ENCODE data around the gene KRT12.

The KRT12 gene

DNA sequence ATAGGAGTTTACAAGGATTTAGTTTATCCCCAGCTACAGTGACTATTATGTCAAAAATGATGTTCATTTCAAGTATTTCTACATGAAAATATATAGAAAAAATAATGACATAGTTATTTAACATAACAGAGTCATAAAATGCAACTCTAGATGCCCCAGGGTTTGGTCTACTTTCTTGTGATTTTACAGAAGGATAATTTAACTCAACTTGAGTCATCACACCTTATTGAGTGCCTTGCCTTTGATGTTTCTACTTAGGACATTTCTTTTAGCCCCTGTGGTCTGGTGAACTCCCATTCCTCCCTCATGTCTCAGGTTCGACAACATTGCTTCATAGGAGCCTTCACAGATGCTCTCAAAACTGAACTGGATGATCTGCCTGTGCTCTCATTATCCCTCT lies 16.0 kb upstream of the KRT12 start:
- no peaks in the 10 kb centered on the region for H3K27me3 ChIP-seq (replicated peaks; ENCODE audit: control insufficient read depth, insufficient read depth, low read length)
- H3K36me3 ChIP-seq (ENCODE audit: control insufficient read depth, insufficient read depth, low read length, severe bottlenecking), result no peaks in the 10 kb centered on the region
- no peak overlapping the region for H3K4me3 ChIP-seq (ENCODE audit: low read length)
- no peak overlapping the region for H3K9ac ChIP-seq (ENCODE audit: low read length)
- no peak for DNase-seq (ENCODE audit: low read depth)
- H3K4me1 ChIP-seq (ENCODE audit: control insufficient read depth, insufficient read depth, low read length), result no peaks in the 10 kb centered on the region
- H3K9me3 ChIP-seq (ENCODE audit: control insufficient read depth, low read length), result no peaks in the 10 kb centered on the region

DNA sequence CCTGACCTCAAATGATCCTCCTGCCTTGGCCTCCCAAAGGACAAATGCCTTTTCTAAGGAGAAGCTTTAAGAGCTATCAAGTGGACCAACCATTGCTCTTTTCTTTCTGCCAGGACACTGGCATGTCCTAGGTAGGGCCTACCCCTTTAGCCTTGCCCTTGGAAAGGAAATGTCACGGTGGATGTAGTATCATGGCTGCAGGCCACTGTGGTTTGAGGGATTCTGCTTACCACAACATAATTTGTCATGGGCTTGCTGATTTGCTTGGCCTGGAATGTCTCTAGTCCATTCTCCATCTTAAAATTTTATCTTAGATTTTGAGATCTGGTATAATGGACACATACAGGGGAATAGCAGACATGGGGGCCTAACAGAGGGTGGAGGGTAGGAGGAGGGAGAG lies 12.0 kb upstream of the KRT12 start:
- Histone ChIP-seq H3K9me3 (ENCODE audit: control insufficient read depth, low read length) (no peaks in the 10 kb centered on the region), H3K36me3 (ENCODE audit: control insufficient read depth, insufficient read depth, low read length, severe bottlenecking) (no peaks in the 10 kb centered on the region), H3K9ac (ENCODE audit: low read length) (no peak overlapping the region), H3K27me3 (replicated peaks; ENCODE audit: control insufficient read depth, insufficient read depth, low read length) (no peaks in the 10 kb centered on the region), H3K4me3 (ENCODE audit: low read length) (no peak overlapping the region), H3K4me1 (ENCODE audit: control insufficient read depth, insufficient read depth, low read length) (peaks cover 1% of the 10 kb centered on the region)
- DNase-seq (ENCODE audit: low read depth), result no peak

DNA sequence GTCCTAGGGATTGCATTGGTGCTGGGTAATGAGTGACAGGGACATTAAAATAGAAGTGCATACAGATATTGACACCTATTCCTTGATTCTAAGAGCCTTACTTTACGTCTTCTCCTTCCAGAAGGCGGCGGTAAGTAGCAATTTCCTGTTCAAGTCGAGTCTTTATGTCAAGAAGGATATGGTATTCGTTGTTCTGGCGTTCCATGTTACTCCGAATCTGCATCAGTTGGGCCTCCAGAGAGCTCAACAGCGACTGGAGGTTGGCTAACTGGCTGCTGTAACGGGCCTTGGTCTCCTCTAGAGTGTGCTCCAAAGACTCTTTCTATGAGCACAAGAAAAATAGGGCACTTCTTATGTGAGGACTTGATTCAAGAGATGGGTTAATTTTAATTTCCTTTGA lies 11.0 kb upstream of the KRT12 start:
- peaks cover 6% of the 10 kb centered on the region for H3K4me1 ChIP-seq (ENCODE audit: control insufficient read depth, insufficient read depth, low read length)
- DNase-seq (ENCODE audit: low read depth), result no peak
- no peak overlapping the region for H3K4me3 ChIP-seq (ENCODE audit: low read length)
- no peaks in the 10 kb centered on the region for H3K36me3 ChIP-seq (ENCODE audit: control insufficient read depth, insufficient read depth, low read length, severe bottlenecking)
- no peaks in the 10 kb centered on the region for H3K27me3 ChIP-seq (replicated peaks; ENCODE audit: control insufficient read depth, insufficient read depth, low read length)
- H3K9me3 ChIP-seq (ENCODE audit: control insufficient read depth, low read length), result no peaks in the 10 kb centered on the region
- no peak overlapping the region for H3K9ac ChIP-seq (ENCODE audit: low read length)

DNA sequence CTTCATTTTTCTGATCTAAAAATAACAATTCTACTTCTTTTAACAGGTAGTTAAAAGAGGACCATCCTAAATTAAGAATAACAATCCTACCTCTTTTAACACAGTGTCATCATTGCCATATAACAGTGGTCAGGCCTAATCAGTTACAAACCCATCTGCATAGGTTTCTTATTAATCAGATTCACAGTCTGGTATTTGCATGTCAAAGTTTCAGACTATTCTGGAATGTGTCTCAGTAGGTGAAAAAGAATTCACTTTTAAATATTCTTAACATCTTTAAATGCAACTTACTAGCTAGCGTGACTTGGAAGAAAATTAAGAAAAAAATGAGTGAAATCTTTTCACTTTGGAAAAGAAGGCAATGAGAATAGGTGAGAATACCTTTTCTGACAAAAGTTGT lies 6.8 kb upstream of the KRT12 start:
- no peak for DNase-seq (ENCODE audit: low read depth)
- no peaks in the 10 kb centered on the region for H3K36me3 ChIP-seq (ENCODE audit: control insufficient read depth, insufficient read depth, low read length, severe bottlenecking)
- H3K27me3 ChIP-seq (replicated peaks; ENCODE audit: control insufficient read depth, insufficient read depth, low read length), result no peaks in the 10 kb centered on the region
- no peak overlapping the region for H3K9ac ChIP-seq (ENCODE audit: low read length)
- no peak overlapping the region for H3K4me3 ChIP-seq (ENCODE audit: low read length)
- peaks cover 17% of the 10 kb centered on the region for H3K4me1 ChIP-seq (ENCODE audit: control insufficient read depth, insufficient read depth, low read length)
- no peaks in the 10 kb centered on the region for H3K9me3 ChIP-seq (ENCODE audit: control insufficient read depth, low read length)

DNA sequence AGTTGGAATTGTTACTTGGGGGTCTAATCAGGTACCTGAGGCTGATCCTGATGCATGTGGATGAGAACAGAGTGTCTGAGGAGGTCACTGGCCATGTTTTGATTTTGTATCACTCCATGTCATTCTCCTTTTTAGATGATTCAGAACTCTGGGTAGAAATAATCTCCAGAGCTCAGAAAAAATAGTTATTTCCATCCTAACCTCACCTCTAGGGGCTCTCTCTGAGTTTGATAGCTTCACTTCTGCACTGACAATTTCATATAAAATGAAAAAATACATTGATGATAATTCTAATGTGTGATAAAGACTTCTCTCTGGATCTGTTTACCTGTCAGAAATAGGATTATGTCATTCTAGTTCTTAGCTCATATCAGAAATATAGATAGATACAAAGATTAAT lies 6.2 kb upstream of the KRT12 start:
- no peaks in the 10 kb centered on the region for H3K9me3 ChIP-seq (ENCODE audit: control insufficient read depth, low read length)
- H3K9ac ChIP-seq (ENCODE audit: low read length), result no peak overlapping the region
- no peaks in the 10 kb centered on the region for H3K27me3 ChIP-seq (replicated peaks; ENCODE audit: control insufficient read depth, insufficient read depth, low read length)
- peaks cover 17% of the 10 kb centered on the region for H3K4me1 ChIP-seq (ENCODE audit: control insufficient read depth, insufficient read depth, low read length)
- no peak overlapping the region for H3K4me3 ChIP-seq (ENCODE audit: low read length)
- DNase-seq (ENCODE audit: low read depth), result no peak
- no peaks in the 10 kb centered on the region for H3K36me3 ChIP-seq (ENCODE audit: control insufficient read depth, insufficient read depth, low read length, severe bottlenecking)

GRCh38 chr17:40872416-40872815 lies 5.4 kb upstream of the KRT12 start:
- Histone ChIP-seq H3K36me3 (ENCODE audit: control insufficient read depth, insufficient read depth, low read length, severe bottlenecking) (no peaks in the 10 kb centered on the region), H3K9me3 (ENCODE audit: control insufficient read depth, low read length) (no peaks in the 10 kb centered on the region), H3K4me3 (ENCODE audit: low read length) (no peak overlapping the region), H3K4me1 (ENCODE audit: control insufficient read depth, insufficient read depth, low read length) (peaks cover 20% of the 10 kb centered on the region), H3K27me3 (replicated peaks; ENCODE audit: control insufficient read depth, insufficient read depth, low read length) (no peaks in the 10 kb centered on the region), H3K9ac (ENCODE audit: low read length) (no peak overlapping the region)
- DNase-seq (ENCODE audit: low read depth), result peak; percentile 77

GRCh38 chr17:40871316-40871715 lies 4.3 kb upstream of the KRT12 start:
- no peak for DNase-seq (ENCODE audit: low read depth)
- H3K4me1 ChIP-seq (ENCODE audit: control insufficient read depth, insufficient read depth, low read length), result peaks cover 20% of the 10 kb centered on the region
- H3K27me3 ChIP-seq (replicated peaks; ENCODE audit: control insufficient read depth, insufficient read depth, low read length), result no peaks in the 10 kb centered on the region
- no peaks in the 10 kb centered on the region for H3K36me3 ChIP-seq (ENCODE audit: control insufficient read depth, insufficient read depth, low read length, severe bottlenecking)
- peak overlapping the region; percentile 1 for H3K9ac ChIP-seq (ENCODE audit: low read length)
- H3K4me3 ChIP-seq (ENCODE audit: low read length), result no peak overlapping the region
- no peaks in the 10 kb centered on the region for H3K9me3 ChIP-seq (ENCODE audit: control insufficient read depth, low read length)

DNA sequence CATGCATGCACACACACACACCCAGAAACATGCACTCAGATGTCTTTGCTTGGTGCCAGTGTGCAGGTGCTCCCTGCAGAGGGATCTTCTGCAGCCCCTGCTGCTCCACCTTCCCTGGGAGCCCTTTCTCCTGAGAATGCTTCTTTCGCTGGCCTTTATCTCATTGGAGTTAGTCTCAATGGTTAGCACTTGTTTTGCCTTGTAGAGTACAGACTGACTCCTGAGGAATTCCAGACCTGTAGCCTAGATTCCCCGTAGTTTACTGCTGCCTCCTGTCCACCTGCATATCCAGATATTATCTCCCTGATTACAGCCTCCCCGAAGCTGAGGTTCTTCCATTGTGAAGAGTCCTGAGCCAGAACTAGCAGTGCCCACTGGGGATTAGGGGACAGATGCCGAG lies 3.1 kb upstream of the KRT12 start:
- Histone ChIP-seq H3K4me1 (ENCODE audit: control insufficient read depth, insufficient read depth, low read length) (peaks cover 20% of the 10 kb centered on the region), H3K36me3 (ENCODE audit: control insufficient read depth, insufficient read depth, low read length, severe bottlenecking) (no peaks in the 10 kb centered on the region), H3K27me3 (replicated peaks; ENCODE audit: control insufficient read depth, insufficient read depth, low read length) (no peaks in the 10 kb centered on the region), H3K9ac (ENCODE audit: low read length) (no peak overlapping the region), H3K4me3 (ENCODE audit: low read length) (no peak overlapping the region), H3K9me3 (ENCODE audit: control insufficient read depth, low read length) (no peaks in the 10 kb centered on the region)
- DNase-seq (ENCODE audit: low read depth), result no peak

GRCh38 chr17:40864661-40865390 lies 2.2 kb downstream of the KRT12 start:
- DNase-seq (ENCODE audit: low read depth), result no peak
- Histone ChIP-seq H3K4me3 (ENCODE audit: low read length) (no peak overlapping the region), H3K27me3 (replicated peaks; ENCODE audit: control insufficient read depth, insufficient read depth, low read length) (no peaks in the 10 kb centered on the region), H3K9ac (ENCODE audit: low read length) (no peak overlapping the region), H3K9me3 (ENCODE audit: control insufficient read depth, low read length) (no peaks in the 10 kb centered on the region), H3K36me3 (ENCODE audit: control insufficient read depth, insufficient read depth, low read length, severe bottlenecking) (no peaks in the 10 kb centered on the region), H3K4me1 (ENCODE audit: control insufficient read depth, insufficient read depth, low read length) (peaks cover 13% of the 10 kb centered on the region)

DNA sequence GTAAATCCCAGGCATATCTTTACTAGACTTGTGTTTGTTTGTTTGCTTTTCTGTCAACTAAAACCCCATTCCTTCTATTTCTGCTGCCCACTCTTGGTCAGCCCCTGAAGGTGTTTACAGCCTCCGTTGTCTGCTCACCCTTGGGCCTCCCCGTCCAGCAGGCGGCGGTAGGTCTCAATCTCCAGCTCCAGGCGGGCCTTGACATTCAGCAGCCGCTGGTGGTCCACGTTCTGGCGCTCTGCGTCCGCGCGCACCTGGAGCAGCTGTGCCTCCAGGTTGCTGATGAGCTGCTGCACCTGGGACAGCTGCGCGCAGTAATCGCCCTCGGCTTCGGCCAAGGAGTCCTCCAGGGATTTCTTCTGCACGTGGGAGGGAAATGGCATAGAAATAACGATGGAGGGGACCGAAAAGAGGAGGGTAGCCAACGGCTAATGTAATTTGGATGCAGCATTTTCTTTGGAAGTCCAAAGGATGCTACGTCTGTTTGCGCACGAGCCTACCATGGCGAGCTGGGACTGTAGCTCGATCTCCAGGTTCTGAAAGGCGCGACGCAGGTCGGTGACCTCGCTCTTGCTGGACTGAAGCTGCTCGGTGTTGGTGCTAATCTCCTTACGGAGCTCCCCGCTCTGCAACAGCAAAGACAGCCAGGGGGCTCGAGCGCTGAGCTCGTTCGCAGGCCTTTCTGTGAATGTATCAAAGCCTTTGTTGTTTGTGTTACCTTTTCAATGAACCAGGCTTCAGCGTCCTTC lies 3.9 kb downstream of the KRT12 start:
- H3K9me3 ChIP-seq (ENCODE audit: control insufficient read depth, low read length), result no peaks in the 10 kb centered on the region
- peaks cover 14% of the 10 kb centered on the region for H3K4me1 ChIP-seq (ENCODE audit: control insufficient read depth, insufficient read depth, low read length)
- no peak overlapping the region for H3K9ac ChIP-seq (ENCODE audit: low read length)
- H3K36me3 ChIP-seq (ENCODE audit: control insufficient read depth, insufficient read depth, low read length, severe bottlenecking), result no peaks in the 10 kb centered on the region
- H3K4me3 ChIP-seq (ENCODE audit: low read length), result no peak overlapping the region
- no peak for DNase-seq (ENCODE audit: low read depth)
- H3K27me3 ChIP-seq (replicated peaks; ENCODE audit: control insufficient read depth, insufficient read depth, low read length), result no peaks in the 10 kb centered on the region

- Histone ChIP-seq H3K27me3 (replicated peaks; ENCODE audit: control insufficient read depth, insufficient read depth, low read length) (no peaks in the 10 kb centered on the region), H3K4me1 (ENCODE audit: control insufficient read depth, insufficient read depth, low read length) (peaks cover 26% of the 10 kb centered on the region), H3K9me3 (ENCODE audit: control insufficient read depth, low read length) (no peaks in the 10 kb centered on the region), H3K36me3 (ENCODE audit: control insufficient read depth, insufficient read depth, low read length, severe bottlenecking) (no peaks in the 10 kb centered on the region), H3K4me3 (ENCODE audit: low read length) (no peak overlapping the region), H3K9ac (ENCODE audit: low read length) (no peak overlapping the region)
- no peak for DNase-seq (ENCODE audit: low read depth)
Measured at GRCh38 chr17:40859536-40859935, 7.5 kb downstream of the KRT12 start.
